BLaER1 treated with 17β-estradiol and CSF1 and Interleukin-3, amounts not matched to agents 10 nM and 100 nM (cell line): ENCODE measurements around the gene SMARCAL1.

Experiments used
- H3K27ac ChIP-seq, 11 experiments: shearing (Covaris generic); formaldehyde crosslinking; 2 replicates each; pipeline ENCODE4 v1.8.1; 2022
- H3K27me3 ChIP-seq, 11 experiments: shearing (Covaris generic); formaldehyde crosslinking; 2 replicates each; pipeline ENCODE4 v1.8.1; 2022
- H3K36me3 ChIP-seq, 11 experiments: shearing (Covaris generic); formaldehyde crosslinking; 2 replicates each; pipeline ENCODE4 v1.8.1; 2022
- H3K4me1 ChIP-seq, 10 experiments: shearing (Covaris generic); formaldehyde crosslinking; 2 replicates each; pipeline ENCODE4 v1.8.1; 2022
- H3K4me2 ChIP-seq, 11 experiments: shearing (Covaris generic); formaldehyde crosslinking; 2 replicates each; pipeline ENCODE4 v1.8.1; 2022
- H3K4me3 ChIP-seq, 10 experiments: shearing (Covaris generic); formaldehyde crosslinking; 2 replicates each; pipeline ENCODE4 v1.8.1; 2022
- H3K9ac ChIP-seq, 11 experiments: shearing (Covaris generic); formaldehyde crosslinking; 2 replicates each; pipeline ENCODE4 v1.8.1; 2022
- H3K9me3 ChIP-seq, 11 experiments: shearing (Covaris generic); formaldehyde crosslinking; replicated peaks in 1 of 11; 2 replicates each; pipeline ENCODE4 v1.8.1; 2022
- H4K20me1 ChIP-seq, 11 experiments: shearing (Covaris generic); formaldehyde crosslinking; 2 replicates each; pipeline ENCODE4 v1.8.1; 2022
- Cebpa-rat ChIP-seq, 11 experiments: shearing (Covaris generic); IDR thresholded peaks; 2 replicates each; pipeline ENCODE4 v1.8.1; 2022

The SMARCAL1 gene

GRCh38 chr2:216388046-216388884 lies 24.0 kb upstream of the SMARCAL1 start:
- H3K4me3 ChIP-seq: no peak overlapping the region
- no peaks in the 10 kb centered on the region for H3K36me3 ChIP-seq
- peak overlapping the region in 4 of 11 experiments; percentile 71 to 81 (median 75); a peak in 8 of 22 replicates for H3K27ac ChIP-seq
- peak overlapping the region in 5 of 11 experiments; percentile 49 to 79 (median 73); a peak in 9 of 22 replicates for H3K4me2 ChIP-seq
- no peaks in the 10 kb centered on the region for H3K27me3 ChIP-seq
- no peaks in the 10 kb centered on the region for H4K20me1 ChIP-seq
- H3K9ac ChIP-seq: no peak overlapping the region
- no peak for TF ChIP-seq Cebpa-rat (IDR thresholded peaks at IDR 0.05)
- peaks cover 0 to 6% (median 0%) of the 10 kb centered on the region in 11 experiments; a peak in 1 of 22 replicates for H3K9me3 ChIP-seq
- H3K4me1 ChIP-seq: peaks cover 0 to 66% (median 19%) of the 10 kb centered on the region in 10 experiments; a peak in 11 of 20 replicates

DNA sequence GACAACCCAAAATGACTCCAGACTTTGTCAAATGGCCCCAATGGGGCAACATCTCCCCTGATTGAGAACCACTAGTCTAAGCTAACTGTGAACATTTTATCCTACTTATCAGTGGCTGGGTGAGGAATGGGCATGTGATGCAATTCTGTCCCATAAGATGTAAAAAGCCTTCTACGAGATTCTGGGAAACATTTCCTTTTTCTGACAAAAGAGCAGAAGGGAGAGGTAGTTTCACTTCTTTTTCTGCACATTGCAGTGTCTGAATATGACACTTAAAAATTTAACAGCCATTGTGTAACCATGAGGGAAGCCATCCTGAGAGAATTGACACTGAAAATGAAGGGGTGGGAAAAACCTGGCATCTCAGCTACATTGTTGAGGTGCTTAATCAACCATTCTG lies 22.7 kb upstream of the SMARCAL1 start:
- H3K4me1 ChIP-seq: peaks cover 0 to 79% (median 19%) of the 10 kb centered on the region in 10 experiments; a peak in 14 of 20 replicates
- H3K9ac ChIP-seq: peak overlapping the region in 4 of 11 experiments; percentile 3 to 50 (median 34); a peak in 4 of 22 replicates
- no peaks in the 10 kb centered on the region for H3K36me3 ChIP-seq
- peak overlapping the region in 6 of 11 experiments; percentile 45 to 81 (median 73); a peak in 11 of 22 replicates for H3K27ac ChIP-seq
- H3K9me3 ChIP-seq: peaks cover 0 to 6% (median 0%) of the 10 kb centered on the region in 11 experiments; a peak in 1 of 22 replicates
- TF ChIP-seq Cebpa-rat (IDR thresholded peaks at IDR 0.05): peak in 5 of 11 experiments; percentile 51 to 79 (median 69); a peak in 9 of 22 replicates
- no peaks in the 10 kb centered on the region for H4K20me1 ChIP-seq
- H3K4me3 ChIP-seq: no peak overlapping the region
- H3K4me2 ChIP-seq: peak overlapping the region in 7 of 11 experiments; percentile 18 to 79 (median 54); a peak in 12 of 22 replicates
- H3K27me3 ChIP-seq: no peaks in the 10 kb centered on the region

- H3K27ac ChIP-seq: peak overlapping the region in 4 of 11 experiments; percentile 15 to 24 (median 24); a peak in 5 of 22 replicates
- peaks cover 0 to 6% (median 0%) of the 10 kb centered on the region in 11 experiments; a peak in 1 of 22 replicates for H3K9me3 ChIP-seq
These were observed 20.9 kb upstream of the SMARCAL1 start for GRCh38 chr2:216391401-216391800.

DNA sequence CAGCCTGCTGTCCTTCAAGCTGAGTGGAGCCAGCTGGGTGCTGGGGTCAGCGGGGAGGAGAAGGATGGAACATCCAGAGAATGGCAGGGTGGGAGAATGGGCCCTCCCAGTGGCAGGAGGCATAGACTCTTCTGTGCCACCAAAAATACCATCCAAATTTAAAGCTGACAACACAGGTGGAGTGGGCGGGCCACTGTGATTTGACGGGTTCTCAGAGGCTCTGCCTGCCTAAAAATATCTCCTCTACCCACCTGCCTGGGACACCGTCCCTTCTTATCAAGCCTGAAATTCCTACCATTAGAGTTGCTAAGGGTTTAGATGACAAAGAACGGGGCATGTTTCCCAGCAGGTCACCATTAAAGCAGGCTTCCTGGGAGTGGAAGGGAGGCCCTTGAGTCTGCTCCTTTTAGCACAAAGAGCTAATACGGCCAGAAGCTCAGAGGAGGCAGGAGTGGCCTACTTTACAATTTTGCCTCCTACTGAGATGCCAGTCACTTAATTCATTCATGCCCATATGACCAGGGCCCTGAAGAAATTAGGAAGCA lies 20.2 kb upstream of the SMARCAL1 start:
- Histone ChIP-seq H4K20me1 (no peaks in the 10 kb centered on the region), H3K27ac (peak overlapping the region in 3 of 11 experiments; percentile 15 to 24 (median 24); a peak in 4 of 22 replicates)

More at GRCh38 chr2:216391401-216391800, 20.9 kb upstream of the SMARCAL1 start:
- Histone ChIP-seq H3K4me2 (peak overlapping the region in 3 of 11 experiments; percentile 34 to 89 (median 55); a peak in 6 of 22 replicates), H3K36me3 (no peaks in the 10 kb centered on the region), H3K27me3 (no peaks in the 10 kb centered on the region), H3K4me1 (peaks cover 8 to 90% (median 29%) of the 10 kb centered on the region in 10 experiments; a peak in 19 of 20 replicates), H3K9ac (no peak overlapping the region), H4K20me1 (no peaks in the 10 kb centered on the region), H3K4me3 (no peak overlapping the region)
- TF ChIP-seq Cebpa-rat (IDR thresholded peaks at IDR 0.05): no peak

DNA sequence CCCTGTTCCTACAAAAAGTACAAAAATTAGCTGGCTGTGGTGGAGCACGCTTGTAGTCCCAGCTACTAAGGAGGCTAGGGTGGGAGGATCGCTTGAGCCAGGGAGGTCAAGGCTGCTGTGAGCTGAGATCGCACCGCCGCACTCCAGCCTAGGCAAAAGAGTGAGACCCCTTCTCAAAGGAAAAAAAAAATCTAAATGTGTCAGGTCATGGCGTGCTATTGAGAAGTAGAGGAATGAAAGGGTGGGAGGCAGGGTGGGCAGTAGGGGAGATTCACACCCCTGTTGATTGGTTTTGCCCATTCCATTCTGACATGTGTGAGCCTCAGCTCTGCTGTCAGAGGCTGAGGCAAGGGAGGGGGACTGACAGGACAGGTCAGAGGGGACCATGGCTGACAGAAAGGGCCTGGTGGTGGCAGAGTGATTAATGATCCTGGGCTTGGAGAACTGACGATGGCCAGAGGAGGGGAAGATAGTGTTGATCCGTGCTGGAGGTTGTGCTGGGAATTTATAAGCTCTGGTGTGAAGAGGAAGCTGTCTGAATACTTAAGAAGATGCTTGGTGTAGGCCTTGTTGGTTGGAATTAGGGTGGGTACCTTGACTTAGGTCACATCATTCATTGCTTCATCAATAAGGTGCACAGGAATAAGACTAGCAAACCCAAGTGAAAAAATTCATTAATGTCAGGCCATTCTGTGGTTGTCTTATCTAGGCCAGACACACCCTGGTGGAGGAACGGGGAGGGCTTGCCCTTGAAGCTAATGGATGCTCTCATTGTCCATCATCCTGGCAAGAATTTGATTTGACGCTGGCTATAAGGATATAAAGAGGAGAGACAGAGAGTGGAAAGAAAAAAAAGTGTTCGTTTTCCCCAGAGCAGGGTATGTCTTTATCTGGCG lies 19.1 kb upstream of the SMARCAL1 start:
- Histone ChIP-seq H3K4me1 (peaks cover 8 to 100% (median 29%) of the 10 kb centered on the region in 10 experiments; a peak in 19 of 20 replicates), H3K4me2 (peak overlapping the region in 2 of 11 experiments; percentile 55 to 89; a peak in 5 of 22 replicates), H4K20me1 (no peaks in the 10 kb centered on the region), H3K9ac (no peak overlapping the region), H3K9me3 (no peaks in the 10 kb centered on the region), H3K27me3 (no peaks in the 10 kb centered on the region), H3K36me3 (no peaks in the 10 kb centered on the region), H3K27ac (peak overlapping the region in 1 of 11 experiments; percentile 11; a peak in 1 of 22 replicates), H3K4me3 (no peak overlapping the region)
- TF ChIP-seq Cebpa-rat (IDR thresholded peaks at IDR 0.05): no peak

More for the DNA sequence above, 20.2 kb upstream of the SMARCAL1 start:
- Histone ChIP-seq H3K4me2 (peak overlapping the region in 3 of 11 experiments; percentile 34 to 89 (median 55); a peak in 5 of 22 replicates), H3K4me1 (peaks cover 8 to 97% (median 29%) of the 10 kb centered on the region in 10 experiments; a peak in 19 of 20 replicates), H3K9me3 (peaks cover 0 to 6% (median 0%) of the 10 kb centered on the region in 11 experiments; a peak in 1 of 22 replicates), H3K27me3 (no peaks in the 10 kb centered on the region), H3K9ac (no peak overlapping the region), H3K36me3 (no peaks in the 10 kb centered on the region), H3K4me3 (no peak overlapping the region)
- TF ChIP-seq Cebpa-rat (IDR thresholded peaks at IDR 0.05): no peak

DNA sequence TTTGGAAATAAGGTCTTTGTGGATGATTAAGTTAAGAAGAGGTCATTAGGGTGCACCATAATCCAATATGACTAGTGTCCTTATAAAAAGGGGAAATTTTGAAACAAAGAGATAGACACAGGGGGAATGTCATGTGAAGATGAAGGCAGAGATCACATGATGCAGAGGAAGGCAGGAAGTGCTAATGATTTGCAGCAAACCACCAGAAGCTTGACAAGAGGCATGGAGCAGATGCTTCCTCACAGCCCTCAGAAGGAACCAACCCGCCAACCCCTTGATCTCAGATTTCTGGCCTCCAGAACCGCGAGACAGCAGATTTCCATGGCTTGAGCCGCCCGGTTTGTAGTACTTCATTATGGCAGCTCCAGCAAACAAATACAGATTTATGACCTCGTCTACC lies 17.4 kb upstream of the SMARCAL1 start:
- H3K9ac ChIP-seq: peak overlapping the region in 1 of 11 experiments; percentile 64; a peak in 2 of 22 replicates
- peaks cover 8 to 99% (median 15%) of the 10 kb centered on the region in 10 experiments; a peak in 18 of 20 replicates for H3K4me1 ChIP-seq
- peak overlapping the region in 9 of 11 experiments; percentile 4 to 76 (median 37); a peak in 15 of 22 replicates for H3K27ac ChIP-seq
- H4K20me1 ChIP-seq: no peaks in the 10 kb centered on the region
- peak overlapping the region; percentile 11 to 89 (median 55); a peak in 21 of 22 replicates for H3K4me2 ChIP-seq
- H3K27me3 ChIP-seq: no peaks in the 10 kb centered on the region
- H3K4me3 ChIP-seq: peak overlapping the region in 3 of 10 experiments; percentile 4 to 38 (median 5); a peak in 3 of 20 replicates
- no peaks in the 10 kb centered on the region for H3K36me3 ChIP-seq
- no peak for TF ChIP-seq Cebpa-rat (IDR thresholded peaks at IDR 0.05)
- no peaks in the 10 kb centered on the region for H3K9me3 ChIP-seq

DNA sequence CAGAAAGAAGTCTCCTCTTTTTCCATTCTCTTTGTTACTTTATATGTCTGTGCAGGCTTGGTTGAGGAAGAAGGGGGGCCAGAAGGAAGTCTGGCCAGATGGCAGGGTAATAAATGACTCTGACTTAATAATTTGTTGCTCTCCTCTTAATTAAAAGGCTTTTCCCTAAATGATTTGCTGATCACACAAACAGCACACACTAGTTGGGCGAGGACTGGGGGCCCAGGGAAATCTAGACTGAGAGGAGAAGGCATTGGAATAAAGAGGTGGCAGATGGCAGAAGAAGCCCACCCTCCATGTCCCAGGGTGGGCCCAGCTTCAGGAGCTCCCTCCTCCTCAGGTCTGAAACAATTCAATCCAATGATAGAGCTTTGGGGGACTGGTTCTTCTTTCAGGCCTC lies 12.7 kb upstream of the SMARCAL1 start:
- Histone ChIP-seq H3K36me3 (no peaks in the 10 kb centered on the region), H3K9me3 (peaks cover 0 to 8% (median 0%) of the 10 kb centered on the region in 11 experiments; a peak in 3 of 22 replicates), H3K4me2 (peak overlapping the region in 2 of 11 experiments; percentile 55 to 89; a peak in 4 of 22 replicates), H4K20me1 (no peaks in the 10 kb centered on the region), H3K27me3 (no peaks in the 10 kb centered on the region), H3K4me3 (no peak overlapping the region), H3K27ac (no peak overlapping the region), H3K9ac (no peak overlapping the region), H3K4me1 (peaks cover 8 to 51% (median 9%) of the 10 kb centered on the region in 10 experiments; a peak in 17 of 20 replicates)
- no peak for TF ChIP-seq Cebpa-rat (IDR thresholded peaks at IDR 0.05)

DNA sequence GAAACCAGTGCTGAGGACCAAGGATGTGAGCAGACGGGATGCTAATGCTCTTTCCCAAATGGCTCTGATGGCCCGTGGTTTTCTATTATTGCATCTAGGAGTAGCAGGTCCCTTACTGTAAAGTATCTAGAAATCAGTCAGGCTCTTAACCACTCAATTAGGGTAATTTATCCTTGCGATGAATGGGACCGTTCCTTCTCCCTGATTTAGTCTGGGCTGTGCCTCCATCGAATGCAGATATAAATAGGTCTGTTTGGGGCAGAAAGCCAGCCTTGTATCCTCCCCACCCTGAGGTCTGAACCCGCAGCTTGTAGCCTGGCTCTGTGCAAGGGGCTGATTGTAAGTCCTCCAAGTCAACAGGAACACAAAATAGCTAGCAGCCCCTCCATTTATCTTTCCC lies 9.5 kb upstream of the SMARCAL1 start:
- Histone ChIP-seq H3K27me3 (0 out of 22 replicates have a peak, but pooled peaks cover 0 to 4% (median 0%) of the 10 kb centered on the region in 11 experiments), H3K4me1 (peaks cover 8 to 31% (median 11%) of the 10 kb centered on the region in 10 experiments; a peak in 19 of 20 replicates)

More for the DNA sequence above, 9.5 kb upstream of the SMARCAL1 start:
- no peak overlapping the region for H3K9ac ChIP-seq
- peaks cover 0 to 8% (median 0%) of the 10 kb centered on the region in 11 experiments; a peak in 3 of 22 replicates for H3K9me3 ChIP-seq
- H3K27ac ChIP-seq: no peak overlapping the region
- H4K20me1 ChIP-seq: no peaks in the 10 kb centered on the region
- no peak overlapping the region for H3K4me2 ChIP-seq
- no peak overlapping the region for H3K4me3 ChIP-seq
- no peaks in the 10 kb centered on the region for H3K36me3 ChIP-seq
- TF ChIP-seq Cebpa-rat (IDR thresholded peaks at IDR 0.05): no peak
